Aorta (tissue), 5 donors: ENCODE data around the gene HOXB2. TPM values are rescaled to one million over a fixed set of nuclear protein-coding genes. Genes with fewer than 3 reads are reported as not detected.

ENCODE experiments used
- ATAC-seq: fragments of 200-7000 bp; cut with Tn5 transposase; one replicate; pipeline ENCODE4 v1.9.1; 2022; ENCODE audit warnings: moderate library complexity; ENCODE audit not compliant: low FRiP score
- DNase-seq, 2 donors: peaks; one replicate each; pipeline ENCODE4 v3.0.0-alpha.2; 2020
- H3K27ac ChIP-seq, 2 donors: one replicate each; pipeline ENCODE4 v1.5.1; 2013; ENCODE audit warnings: low read length in 2 of 2, mild to moderate bottlenecking in 2 of 2, moderate library complexity in 2 of 2, control low read depth in 1 of 2, inconsistent platforms in 1 of 2, low read depth in 1 of 2
- H3K27me3 ChIP-seq, 2 donors: one replicate each; pipeline ENCODE4 v1.6.1; 2013; ENCODE audit warnings: control low read depth in 1 of 2, low read length in 1 of 2, mild to moderate bottlenecking in 1 of 2, moderate library complexity in 1 of 2; ENCODE audit not compliant: insufficient read depth in 2 of 2, control insufficient read depth in 1 of 2
- H3K36me3 ChIP-seq, 2 donors: one replicate each; pipeline ENCODE4 v1.6.1; 2013; ENCODE audit warnings: control low read depth in 1 of 2, low read length in 1 of 2, mild to moderate bottlenecking in 1 of 2; ENCODE audit not compliant: insufficient read depth in 2 of 2, control insufficient read depth in 1 of 2
- H3K4me1 ChIP-seq, 2 donors: one replicate each; pipeline ENCODE4 v1.6.1; 2013; ENCODE audit warnings: low read length in 2 of 2, control low read depth in 1 of 2, mild to moderate bottlenecking in 1 of 2, moderate library complexity in 1 of 2; ENCODE audit not compliant: insufficient read depth in 2 of 2, control insufficient read depth in 1 of 2
- H3K4me3 ChIP-seq, 2 donors: one replicate each; pipeline ENCODE4 v1.5.1; 2013; ENCODE audit warnings: low read length in 2 of 2, control low read depth in 1 of 2, mild to moderate bottlenecking in 1 of 2
- H3K9me3 ChIP-seq: one replicate; pipeline ENCODE4 v1.6.1; 2013; ENCODE audit warnings: mild to moderate bottlenecking, low read length; ENCODE audit not compliant: control insufficient read depth
- WGBS, 2 donors: extraction: QIAGEN DNeasy Blood & Tissue Kit; methylation state at CpG; one replicate each; pipeline ENCODE4 v1.1.7; 2013; 5-methylcytosine and 5-hydroxymethylcytosine counted together
- intact Hi-C, 2 donors: fragments of 100-400 bp; cut with DNase I; formaldehyde crosslinking; loops; one replicate each; pipeline versions ENCODE4 v1.14.2 to v1.15.0; 2022
- polyA plus RNA-seq, 2 donors: library from polyadenylated mRNA; stranded (reverse); fragments of 200-250 nt; gene quantifications; one replicate each; pipeline ENCODE4 v1.2.3, GENCODE V29; 2013
- total RNA-seq, 2 donors: library from RNA; stranded (reverse); fragmentation: NEBNext Ultra II Directional; extraction: Animal tissue kit (Norgen Biotek cat#: 25700); gene quantifications; one replicate each; pipeline ENCODE4 v1.2.1, GENCODE V29; 2021
- donor health status: healthy with polysubstance abuse.
- donor health status: Bipolar disorder and iron deficiency.
- donor health status: DM: no; HTN: no; CAD: no.
- donor health status: DM: no; HTN: no; CAD: no.
- donor health status: DM: yes; HTN: yes; CAD: no.

HOXB2 gene
- total and polyA plus RNA-seq, 4 donors: 7.6 to 61.0 (median 31.2) TPM

- 73 to 80% methylated on average over 2 of the region's 2 CpGs for WGBS, 2 donors
- ATAC-seq: no peak
- Histone ChIP-seq H3K4me1 (no peaks in the 10 kb centered on the region), H3K36me3 (no peaks in the 10 kb centered on the region), H3K9me3 (no peaks in the 10 kb centered on the region), H3K27ac (no peak overlapping the region), H3K4me3 (no peak overlapping the region), H3K27me3 (no peaks in the 10 kb centered on the region)
- intact Hi-C loops: no loop called here
- DNase-seq: no peak
Measured at GRCh38 chr17:48502312-48502711, 42.6 kb downstream of the HOXB2 start.

- ATAC-seq: peak; percentile 45
- WGBS, 2 donors: 76 to 83% methylated on average over 12 of the region's 12 CpGs
- no peaks in the 10 kb centered on the region for H3K27me3 ChIP-seq
- H3K27ac ChIP-seq: no peak overlapping the region
- no peak overlapping the region for H3K4me3 ChIP-seq
- no peaks in the 10 kb centered on the region for H3K4me1 ChIP-seq
- H3K9me3 ChIP-seq: no peaks in the 10 kb centered on the region
- H3K36me3 ChIP-seq: no peaks in the 10 kb centered on the region
- intact Hi-C loops: no loop called here
- DNase-seq: no peak
Measured at GRCh38 chr17:48500435-48501426, 44.2 kb downstream of the HOXB2 start.

- no peaks in the 10 kb centered on the region for H3K36me3 ChIP-seq
- WGBS, 2 donors: 94 to 96% methylated on average over 5 of the region's 5 CpGs
- DNase-seq (no peak), ATAC-seq (no peak)
- no peak overlapping the region for H3K27ac ChIP-seq
- intact Hi-C loops: no loop called here
- no peaks in the 10 kb centered on the region for H3K27me3 ChIP-seq
- H3K4me3 ChIP-seq: no peak overlapping the region
- H3K9me3 ChIP-seq: no peaks in the 10 kb centered on the region
- H3K4me1 ChIP-seq: no peaks in the 10 kb centered on the region
Measured at GRCh38 chr17:48499735-48500434, 45.0 kb downstream of the HOXB2 start.

GRCh38 chr17:48499248-48499647 lies 45.7 kb downstream of the HOXB2 start:
- H3K4me1 ChIP-seq: no peaks in the 10 kb centered on the region
- no peak overlapping the region for H3K4me3 ChIP-seq
- intact Hi-C loops: no loop called here
- no peaks in the 10 kb centered on the region for H3K9me3 ChIP-seq
- H3K27ac ChIP-seq: no peak overlapping the region
- no peak for DNase-seq
- H3K27me3 ChIP-seq: no peaks in the 10 kb centered on the region
- ATAC-seq: no peak
- WGBS, 2 donors: 97 to 98% methylated on average over 3 of the region's 3 CpGs
- H3K36me3 ChIP-seq: no peaks in the 10 kb centered on the region

DNA sequence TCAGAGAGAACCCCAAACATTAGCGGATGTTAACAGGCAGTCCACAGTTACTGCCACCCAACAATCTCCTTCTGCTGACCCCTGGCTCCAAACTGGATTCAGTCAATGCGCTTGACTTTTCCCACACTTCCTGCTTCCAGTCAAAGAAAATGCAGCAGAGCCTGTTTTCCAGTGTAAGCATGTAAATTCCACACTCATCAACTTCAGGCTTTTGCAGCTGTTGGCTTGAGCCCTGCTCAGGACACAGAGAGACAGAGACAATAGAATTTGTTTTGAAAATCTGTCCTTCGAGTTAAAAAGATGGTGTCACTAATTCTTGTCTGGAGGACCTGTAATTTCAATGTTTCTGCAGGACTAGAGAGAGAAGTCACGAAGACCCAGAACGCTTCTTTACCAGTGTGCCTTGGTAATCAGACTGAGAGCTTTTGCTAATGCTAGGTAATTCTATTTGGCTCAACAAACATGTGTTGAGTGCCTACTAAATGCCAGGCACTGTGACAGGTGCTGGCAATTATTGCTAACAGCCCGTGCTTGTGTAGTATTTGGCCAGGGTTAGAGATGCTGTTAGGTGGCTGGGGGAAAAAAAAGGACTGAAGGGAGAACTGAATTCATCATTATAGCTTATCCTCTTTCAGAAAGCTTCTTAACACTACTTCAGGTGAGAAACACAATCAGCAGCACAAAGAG lies 46.6 kb downstream of the HOXB2 start:
- Histone ChIP-seq H3K27ac (no peak overlapping the region), H3K9me3 (no peaks in the 10 kb centered on the region), H3K4me3 (no peak overlapping the region), H3K36me3 (no peaks in the 10 kb centered on the region), H3K27me3 (no peaks in the 10 kb centered on the region), H3K4me1 (no peaks in the 10 kb centered on the region)
- DNase-seq: no peak
- ATAC-seq: no peak
- WGBS, 2 donors: 74 to 79% methylated on average over 6 of the region's 6 CpGs
- intact Hi-C loops: no loop called here

- ATAC-seq (no peak), DNase-seq (no peak)
- Histone ChIP-seq H3K4me3 (no peak overlapping the region), H3K27me3 (no peaks in the 10 kb centered on the region), H3K36me3 (no peaks in the 10 kb centered on the region), H3K9me3 (no peaks in the 10 kb centered on the region), H3K27ac (no peak overlapping the region), H3K4me1 (no peaks in the 10 kb centered on the region)
- intact Hi-C loops: no loop called here
- 71 to 75% methylated on average over 2 of the region's 2 CpGs for WGBS, 2 donors
Measured at GRCh38 chr17:48497103-48497502, 47.8 kb downstream of the HOXB2 start.

- ATAC-seq (no peak), DNase-seq (no peak)
- H3K4me3 ChIP-seq: no peak overlapping the region
- H3K9me3 ChIP-seq: no peaks in the 10 kb centered on the region
- intact Hi-C loops: loop anchor here in 1 of 2 donors (5.0 kb wide), 1 partner anchor 48 kb away; no protein-coding TSS in a partner anchor
- no peaks in the 10 kb centered on the region for H3K4me1 ChIP-seq
- no peaks in the 10 kb centered on the region for H3K36me3 ChIP-seq
- WGBS, 2 donors: 74 to 76% methylated on average over 8 of the region's 8 CpGs
- no peaks in the 10 kb centered on the region for H3K27me3 ChIP-seq
- H3K27ac ChIP-seq: no peak overlapping the region
Measured at GRCh38 chr17:48494335-48494734, 50.6 kb downstream of the HOXB2 start.
